HG02759 (cell line): ENCODE results near the gene AFF3.

ENCODE experiments used
- ATAC-seq: cut with Tn5 transposase; IDR thresholded peaks from one replicate; pipeline ENCODE4 v1.9.1; 2021; ENCODE audit warnings: mild to moderate bottlenecking, moderate library complexity; ENCODE audit not compliant: unreplicated experiment

AFF3 gene

GRCh38 chr2:100013892-100014677, 128.3 kb downstream of the AFF3 start:
- no peak for ATAC-seq

GRCh38 chr2:100012561-100012960, 129.8 kb downstream of the AFF3 start:
- ATAC-seq = no peak

DNA sequence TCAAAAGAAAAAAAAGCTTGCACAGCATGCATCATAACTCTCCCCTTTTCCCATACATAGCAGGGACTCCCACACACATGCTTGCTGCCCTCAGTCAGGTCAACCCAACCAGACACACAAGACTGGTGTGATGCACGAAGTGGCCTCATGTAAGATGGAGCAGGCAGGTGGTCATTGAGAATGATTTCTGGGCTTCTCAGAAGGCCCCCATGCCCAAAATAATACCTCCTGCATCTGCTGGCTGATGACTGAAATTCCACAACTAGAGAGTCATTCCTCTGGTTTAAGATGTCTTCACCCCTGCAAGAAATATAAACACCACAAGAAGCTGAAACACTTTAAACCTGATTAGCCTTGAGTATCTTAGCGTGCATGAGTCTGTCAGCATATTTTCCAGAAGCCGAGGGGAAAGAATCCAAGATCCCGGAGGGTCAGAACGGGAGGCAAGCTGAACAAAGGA, 131.1 kb downstream of the AFF3 start:
- ATAC-seq = no peak

DNA sequence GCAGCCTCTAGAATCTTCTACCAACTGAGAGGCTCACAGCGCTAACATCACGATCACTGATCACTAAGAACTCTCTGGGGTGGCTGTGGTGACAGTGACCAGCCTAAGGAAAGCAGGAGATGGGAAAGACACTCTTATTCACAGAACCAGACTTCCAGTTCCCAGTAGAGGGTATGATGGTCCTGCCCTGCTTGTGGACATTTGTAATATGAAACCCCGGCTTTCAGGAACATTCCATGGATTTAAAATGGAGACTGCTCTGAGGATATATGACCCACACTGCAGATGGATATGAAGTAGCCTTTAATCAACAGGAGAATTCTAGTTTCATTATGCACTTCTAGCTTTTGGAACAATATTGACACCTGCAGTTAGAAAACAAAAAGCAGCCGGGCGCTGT, 131.8 kb downstream of the AFF3 start:
- no peak for ATAC-seq

- ATAC-seq = no peak
Measured at GRCh38 chr2:100009743-100010142, 132.6 kb downstream of the AFF3 start.

DNA sequence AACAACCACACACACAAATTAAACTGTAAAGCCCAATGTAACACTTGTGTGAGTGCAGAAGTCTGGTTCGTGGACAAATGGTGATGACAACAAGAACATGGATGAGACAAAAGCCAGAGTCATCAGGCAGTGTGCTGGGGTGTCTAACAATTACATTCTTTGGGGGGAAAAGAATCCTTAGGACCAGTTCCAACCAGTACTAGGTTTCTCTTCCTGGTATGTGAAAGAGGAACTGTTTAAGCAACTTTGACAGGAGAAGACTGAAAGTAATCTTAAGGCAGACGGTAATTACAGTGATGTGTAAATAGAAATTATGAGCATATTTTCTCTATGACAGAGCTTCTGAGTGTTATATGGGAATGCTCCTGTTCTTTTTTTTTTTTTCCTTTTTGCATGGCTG, 133.4 kb downstream of the AFF3 start:
- no peak for ATAC-seq

GRCh38 chr2:100006516-100006915, 135.9 kb downstream of the AFF3 start:
- ATAC-seq = no peak

DNA sequence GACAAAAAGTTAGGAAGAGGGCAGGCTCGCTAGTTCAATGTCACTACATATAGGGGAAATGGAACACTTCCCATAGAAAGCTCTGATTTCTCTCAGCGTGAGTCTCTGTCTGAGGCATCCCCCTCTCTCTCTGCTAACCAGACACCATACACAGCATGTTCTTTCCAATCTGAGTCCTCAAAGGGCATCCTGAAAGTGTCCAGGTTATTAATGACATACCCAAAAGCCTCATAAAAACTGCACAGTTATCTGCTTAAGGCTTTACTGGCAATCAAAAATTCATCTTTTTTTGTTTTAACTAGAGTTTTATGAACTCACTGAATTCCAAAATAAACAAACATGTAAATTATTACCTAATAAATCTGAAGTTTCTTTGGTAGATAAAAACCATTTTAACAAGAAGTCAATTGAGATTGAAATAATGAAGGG, 137.4 kb downstream of the AFF3 start:
- ATAC-seq = no peak

DNA sequence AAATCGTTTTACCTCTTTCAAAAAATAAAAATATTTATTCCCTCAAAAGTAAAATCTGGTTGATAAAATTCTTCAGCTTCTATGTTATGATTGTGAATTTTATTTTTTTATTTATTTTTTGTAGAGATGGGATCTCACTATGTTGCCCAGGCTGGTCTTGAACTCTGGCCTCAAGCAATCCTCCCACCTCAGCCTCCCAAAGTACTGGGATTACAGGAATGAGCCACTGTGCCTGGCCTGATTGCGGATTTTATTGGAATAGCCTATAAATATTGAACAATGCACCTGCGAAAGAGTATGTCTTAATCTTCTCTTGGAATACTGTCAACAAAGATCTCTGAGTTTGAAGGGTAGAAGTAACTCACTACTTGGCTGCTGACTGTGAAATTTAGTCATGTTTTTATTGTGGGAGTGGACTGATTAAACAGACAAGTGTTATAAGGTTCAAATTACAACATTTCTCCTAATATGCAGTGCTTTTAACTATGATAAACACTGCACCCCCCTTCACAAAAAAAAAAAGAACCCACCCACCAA, 138.0 kb downstream of the AFF3 start:
- no peak for ATAC-seq

- ATAC-seq = no peak
Measured at GRCh38 chr2:100002059-100002458, 140.3 kb downstream of the AFF3 start.

- no peak for ATAC-seq
Measured at GRCh38 chr2:100000915-100001707, 141.3 kb downstream of the AFF3 start.

- ATAC-seq = no peak
Measured at GRCh38 chr2:99998651-99999320, 143.6 kb downstream of the AFF3 start.

DNA sequence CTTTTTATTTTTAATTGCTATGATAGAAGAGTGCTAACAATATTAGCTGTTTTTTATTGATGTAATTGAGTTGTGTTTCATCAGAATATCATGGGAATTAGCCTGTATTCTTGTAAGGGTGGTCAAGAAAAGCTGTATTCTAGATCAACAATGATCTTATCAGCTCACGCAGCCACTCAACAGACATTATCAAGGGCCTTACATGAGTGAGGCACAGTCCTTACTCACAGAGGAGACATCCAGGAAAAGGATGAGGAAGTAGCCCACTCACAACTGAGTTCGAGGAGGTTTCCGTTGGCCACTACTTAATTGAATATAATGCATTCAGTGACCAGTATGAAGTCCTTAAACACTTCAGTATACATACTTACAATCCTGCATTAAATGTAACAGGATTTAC, 152.5 kb downstream of the AFF3 start:
- ATAC-seq = no peak

- no peak for ATAC-seq
Measured at GRCh38 chr2:99988599-99988998, 153.8 kb downstream of the AFF3 start.

GRCh38 chr2:99987160-99987559, 155.2 kb downstream of the AFF3 start:
- no peak for ATAC-seq

DNA sequence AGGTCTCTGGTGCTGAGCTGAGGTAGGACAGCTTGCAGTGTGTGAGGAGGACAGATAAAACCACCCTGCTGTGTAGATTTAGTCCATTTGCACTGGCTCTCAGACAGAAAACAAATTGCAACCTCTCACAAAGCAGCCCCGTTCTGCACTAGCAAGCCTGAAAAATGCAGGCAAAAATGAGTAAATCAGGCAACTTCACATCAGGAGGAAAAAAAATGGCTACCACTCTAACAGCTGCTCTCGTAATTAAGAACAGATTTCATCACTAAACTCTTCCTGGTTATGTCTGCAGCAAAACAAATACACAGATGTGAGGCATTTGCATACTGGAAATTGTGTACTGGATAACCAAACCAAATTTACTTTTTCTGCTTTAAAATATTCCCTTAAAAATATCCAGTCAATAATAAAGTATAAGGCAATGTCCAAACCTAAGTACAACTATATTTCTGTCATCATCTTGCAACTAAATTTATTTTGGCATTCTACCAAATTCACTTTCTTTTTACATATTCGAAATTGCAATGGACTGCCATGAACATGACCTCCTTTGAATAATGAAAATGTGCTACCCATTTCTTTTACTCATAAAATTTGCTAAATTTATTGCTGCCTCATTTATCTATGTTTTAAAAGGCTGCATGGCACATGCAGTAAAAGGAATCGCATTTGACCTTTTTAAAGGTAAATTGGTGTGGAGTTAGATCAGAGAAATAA, 157.4 kb downstream of the AFF3 start:
- no peak for ATAC-seq

- no peak for ATAC-seq
Measured at GRCh38 chr2:99982744-99983143, 159.6 kb downstream of the AFF3 start.

GRCh38 chr2:99981840-99982239, 160.6 kb downstream of the AFF3 start:
- ATAC-seq = no peak

DNA sequence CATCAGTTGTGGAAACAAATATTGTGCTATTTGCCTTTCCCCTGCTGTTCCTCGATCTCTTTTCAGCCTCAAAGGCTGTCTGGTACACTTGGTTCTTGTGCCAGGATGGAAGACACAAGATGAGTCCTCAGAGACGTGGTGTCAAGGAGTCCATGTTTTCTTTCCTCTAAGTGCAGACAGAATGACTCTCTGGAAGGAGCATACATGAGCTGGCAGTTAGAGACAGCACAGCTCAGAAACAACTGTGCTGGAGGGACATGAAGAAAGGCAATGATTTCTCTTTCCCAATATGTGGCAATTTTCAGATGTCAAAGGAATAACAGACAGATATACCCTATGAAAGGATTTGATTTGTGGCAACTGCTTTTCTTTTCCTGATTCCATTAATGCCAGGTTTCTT, 162.2 kb downstream of the AFF3 start:
- no peak for ATAC-seq

DNA sequence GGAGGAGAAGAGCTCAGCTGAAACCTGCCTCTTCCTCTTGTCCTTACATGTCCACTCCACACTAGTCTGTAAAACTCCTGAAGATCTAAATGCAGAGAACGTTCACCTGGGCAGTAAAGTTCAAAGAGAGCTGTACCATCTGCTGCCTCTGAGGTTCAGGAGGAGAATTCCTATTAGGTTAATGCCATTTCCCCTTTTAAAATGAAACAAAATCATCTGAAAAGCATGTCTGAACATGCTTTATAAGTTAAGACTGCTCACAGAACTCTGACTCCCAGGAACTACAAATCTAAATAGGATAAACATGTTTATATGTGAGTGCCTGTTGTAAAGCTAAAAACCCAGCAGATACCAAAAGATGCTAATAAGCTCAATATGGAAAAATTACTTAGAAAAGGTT, 164.4 kb downstream of the AFF3 start:
- no peak for ATAC-seq

GRCh38 chr2:99975386-99975785, 167.0 kb downstream of the AFF3 start:
- ATAC-seq = no peak
